HTERT RPE-1 (cell line): ENCODE results near the gene RABGAP1L.

Experiments
- in situ Hi-C: fragments of 300-500 bp; cut with MboI; formaldehyde crosslinking; loops from 4 replicates; pipeline ENCODE4 v1.14.3; 2020; ENCODE audit warnings: low sequenced_read_pairs

The RABGAP1L gene

DNA sequence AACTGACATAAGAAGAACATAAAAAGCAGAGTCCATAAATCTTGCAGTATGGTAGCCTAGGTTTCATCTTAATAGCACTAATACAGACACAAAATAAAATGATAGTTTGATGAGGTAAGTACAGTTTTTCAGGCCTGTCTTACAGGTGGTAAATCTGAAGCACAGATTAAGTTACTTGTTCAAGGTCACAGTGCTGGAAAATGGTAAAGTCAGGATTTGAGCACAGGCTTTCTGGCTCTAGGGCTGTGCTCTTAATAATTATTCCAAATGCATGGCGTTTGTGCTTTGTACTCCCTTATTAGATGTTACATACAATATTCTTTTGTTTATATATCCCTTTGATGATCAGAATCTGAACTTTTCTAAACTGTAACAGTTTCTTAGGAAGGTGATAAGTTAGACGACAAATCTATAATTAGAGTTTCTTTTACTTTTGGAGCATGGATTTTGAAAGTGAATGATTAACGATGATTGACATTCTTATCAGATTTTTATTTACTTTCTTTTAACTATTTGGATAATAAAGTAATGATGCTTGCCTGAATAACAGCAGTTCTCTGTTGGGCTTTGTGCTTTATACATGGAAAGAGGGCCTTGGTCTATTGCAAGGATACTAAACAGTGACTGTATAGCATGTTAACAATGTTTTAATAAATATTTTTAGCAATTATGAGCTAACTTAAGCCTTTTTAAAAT is 738.9 kb downstream of the RABGAP1L start:
- in situ Hi-C loops: no loop called here

DNA sequence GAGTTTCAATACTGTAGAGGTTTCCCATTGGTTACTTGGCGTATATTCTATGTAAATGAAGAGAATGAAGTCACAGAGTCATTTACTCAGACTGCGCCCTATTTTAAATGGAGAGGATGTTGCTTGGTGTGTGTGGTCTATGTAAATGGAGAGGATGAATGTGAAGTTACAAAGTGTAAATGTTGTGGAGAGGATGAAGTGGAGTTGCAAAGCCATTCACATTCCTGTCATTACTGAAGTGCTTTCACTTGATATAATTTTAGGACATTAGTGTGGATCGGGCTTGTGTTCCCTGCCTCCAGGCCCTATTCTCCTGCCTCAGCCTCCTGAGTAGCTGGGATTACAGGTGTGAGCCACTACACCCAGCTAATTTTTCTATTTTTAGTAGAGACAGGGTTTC is 741.0 kb downstream of the RABGAP1L start:
- in situ Hi-C loops: no loop called here

DNA sequence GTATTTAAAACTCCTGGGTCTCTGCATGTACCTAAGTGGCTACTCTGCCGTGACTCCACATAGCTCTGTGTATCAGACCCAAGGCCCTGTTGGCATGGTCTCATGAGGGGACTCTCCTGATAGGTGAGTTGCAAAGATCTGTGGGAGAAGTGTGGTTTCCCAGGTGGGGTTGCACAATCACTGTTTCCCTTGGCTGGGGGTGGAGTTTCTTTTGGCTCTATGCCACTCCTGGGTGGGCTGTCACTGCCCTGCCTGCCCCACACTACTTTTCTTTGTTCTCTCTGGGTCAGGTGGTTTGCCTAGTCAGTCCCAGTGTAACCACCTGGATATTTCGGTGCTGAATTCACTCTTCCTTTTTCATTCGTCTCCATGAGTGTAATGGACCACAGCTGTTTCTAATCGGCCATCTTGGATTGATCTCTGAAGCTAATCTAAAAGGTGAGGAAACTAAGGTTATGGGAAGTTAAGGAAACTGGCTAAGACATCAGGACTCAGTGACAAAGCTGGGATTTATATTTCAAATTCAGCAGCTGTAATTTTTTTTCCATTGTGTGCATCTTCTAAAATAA is 743.3 kb downstream of the RABGAP1L start:
- in situ Hi-C loops: no loop called here

DNA sequence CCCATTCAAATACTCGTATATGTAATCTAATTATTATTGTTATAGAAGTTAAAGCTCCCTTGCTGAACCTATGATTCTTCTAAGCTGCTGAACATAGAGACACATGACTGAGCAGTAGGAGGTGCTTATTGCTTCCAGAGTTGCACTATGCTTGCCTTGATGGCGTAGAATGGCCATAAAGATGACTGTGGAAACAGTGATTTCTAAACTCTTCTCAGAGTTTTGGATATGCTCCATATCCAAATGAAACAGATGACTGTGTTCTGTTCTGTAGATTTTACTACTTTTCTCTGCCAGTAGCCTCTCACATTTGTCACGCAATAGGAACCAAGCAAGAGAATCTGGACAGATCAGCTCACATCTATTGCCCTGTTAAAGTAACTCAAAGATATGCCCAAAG is 752.3 kb downstream of the RABGAP1L start:
- in situ Hi-C loops: no loop called here

DNA sequence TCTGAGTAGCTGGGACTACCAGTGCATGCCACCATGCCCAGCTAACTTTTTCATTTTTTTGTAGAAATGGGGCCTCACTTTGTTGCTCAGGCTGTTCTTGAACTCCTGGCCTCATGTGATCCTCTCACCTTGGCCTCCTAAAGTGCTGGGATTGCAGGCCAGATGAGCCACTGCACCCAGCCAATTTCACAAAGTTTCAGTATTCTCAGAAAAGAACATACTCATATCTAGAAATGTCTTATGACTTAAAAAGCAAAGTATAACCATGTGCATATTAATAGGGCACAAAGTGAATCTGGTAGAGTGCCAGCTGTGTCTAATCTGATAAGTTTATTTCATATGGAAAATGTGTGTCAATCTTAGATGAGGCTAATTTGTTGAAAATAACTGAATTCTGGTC is 752.9 kb downstream of the RABGAP1L start:
- in situ Hi-C loops: no loop called here

DNA sequence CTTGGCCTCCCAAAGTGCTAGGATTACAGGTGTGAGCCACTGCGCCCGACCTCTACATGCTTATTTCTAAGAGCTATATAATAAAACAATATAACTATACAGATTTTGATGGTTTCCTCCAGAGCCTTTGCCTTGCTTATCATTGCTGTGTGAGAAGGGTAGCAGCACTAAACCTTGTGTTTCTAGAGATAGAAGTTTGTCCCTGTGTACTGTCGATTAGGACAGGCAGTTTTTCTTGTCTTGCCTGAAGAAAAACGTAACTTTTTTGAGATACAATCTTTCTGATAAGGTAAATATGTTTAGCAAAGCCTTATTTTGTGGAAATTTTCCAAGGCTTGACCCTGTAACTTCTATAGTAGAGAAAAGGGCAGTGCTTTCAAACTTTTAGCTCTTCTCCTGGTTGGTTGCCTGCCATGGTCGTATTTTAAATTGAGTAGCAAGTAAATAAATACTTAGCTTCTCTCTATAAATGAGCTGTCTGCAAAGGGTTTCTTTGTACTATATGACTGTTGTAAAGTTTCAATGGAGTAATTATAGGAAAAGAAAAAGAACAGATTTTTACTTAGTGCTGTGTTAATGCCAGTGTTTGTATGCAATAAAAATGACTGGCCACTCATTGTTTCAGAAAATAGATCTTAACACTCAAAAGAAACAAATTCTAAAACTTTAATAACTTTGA is 754.0 kb downstream of the RABGAP1L start:
- in situ Hi-C loops: no loop called here

DNA sequence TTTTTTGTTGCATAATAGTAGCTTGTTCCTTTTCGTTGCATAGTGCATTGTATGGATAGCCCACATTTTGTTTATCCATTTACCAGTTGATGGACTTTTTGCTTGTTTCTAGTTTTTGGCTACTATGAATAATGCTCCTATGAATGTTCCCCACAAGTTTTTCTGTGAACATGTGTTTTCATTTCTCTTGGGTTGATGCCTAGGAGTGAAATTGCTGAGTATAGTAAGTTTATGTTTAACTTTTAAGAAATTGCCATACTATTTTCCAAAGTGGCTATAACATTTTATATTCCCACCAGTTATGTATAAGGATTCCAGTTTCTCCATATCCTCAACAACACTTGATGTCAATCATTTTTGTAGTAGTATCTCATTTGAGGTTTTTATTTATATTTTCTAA is 755.7 kb downstream of the RABGAP1L start:
- in situ Hi-C loops: no loop called here

DNA sequence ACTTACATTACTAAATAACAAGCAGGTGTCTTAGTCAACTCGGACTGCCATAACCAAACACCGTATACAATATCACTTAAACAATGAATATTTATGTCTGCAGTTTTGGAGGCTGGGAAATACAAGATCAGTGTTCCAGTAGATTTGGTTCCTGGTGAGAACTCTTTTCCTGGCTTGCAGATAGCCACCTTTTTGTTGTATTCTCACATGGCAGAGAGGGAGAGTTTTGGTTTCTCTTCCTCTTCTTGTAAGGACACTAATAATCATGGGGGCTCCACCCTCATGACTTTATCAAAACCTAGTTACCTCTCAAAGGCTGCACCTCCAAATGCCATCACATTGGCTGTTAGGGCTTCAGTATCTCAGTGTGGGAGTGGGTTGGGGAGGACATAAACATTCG is 757.5 kb downstream of the RABGAP1L start:
- in situ Hi-C loops: no loop called here

DNA sequence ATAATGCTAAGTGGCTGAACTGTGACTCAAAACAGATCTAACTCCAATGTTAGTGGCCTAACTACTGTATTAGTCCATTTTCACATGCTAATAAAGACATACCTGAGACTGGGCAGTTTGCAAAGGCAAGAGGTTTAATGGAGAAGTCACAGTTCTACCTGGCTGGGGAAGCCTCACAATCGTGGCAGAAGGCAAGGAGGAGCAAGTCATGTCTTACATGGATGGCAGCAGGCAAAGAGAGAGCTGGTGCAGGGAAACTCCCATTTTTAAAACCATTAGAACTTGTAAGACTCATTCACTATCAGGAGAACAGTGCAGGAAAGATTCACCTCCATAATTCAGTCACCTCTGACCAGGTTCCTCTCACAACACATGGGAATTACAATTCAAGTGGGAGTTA is 760.8 kb downstream of the RABGAP1L start:
- in situ Hi-C loops: no loop called here

DNA sequence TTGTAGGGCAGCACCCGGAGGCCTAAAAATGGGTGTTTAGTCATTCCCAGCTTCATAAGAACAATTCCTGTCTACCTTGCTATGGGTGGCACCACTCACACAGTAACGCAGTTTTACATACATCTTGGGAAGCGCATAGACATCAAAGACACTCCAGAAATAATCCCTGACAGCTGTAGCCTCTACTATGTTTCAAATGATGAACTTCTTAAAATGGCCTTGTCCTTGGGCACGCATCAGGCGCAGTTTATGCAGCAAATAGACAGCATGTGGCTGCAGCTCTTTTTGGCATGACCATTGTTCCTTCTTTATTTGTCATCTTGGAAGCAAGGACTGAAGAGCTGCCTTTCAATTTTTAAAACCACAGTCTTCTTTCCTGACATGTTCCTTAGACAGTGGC is 762.8 kb downstream of the RABGAP1L start:
- in situ Hi-C loops: no loop called here

DNA sequence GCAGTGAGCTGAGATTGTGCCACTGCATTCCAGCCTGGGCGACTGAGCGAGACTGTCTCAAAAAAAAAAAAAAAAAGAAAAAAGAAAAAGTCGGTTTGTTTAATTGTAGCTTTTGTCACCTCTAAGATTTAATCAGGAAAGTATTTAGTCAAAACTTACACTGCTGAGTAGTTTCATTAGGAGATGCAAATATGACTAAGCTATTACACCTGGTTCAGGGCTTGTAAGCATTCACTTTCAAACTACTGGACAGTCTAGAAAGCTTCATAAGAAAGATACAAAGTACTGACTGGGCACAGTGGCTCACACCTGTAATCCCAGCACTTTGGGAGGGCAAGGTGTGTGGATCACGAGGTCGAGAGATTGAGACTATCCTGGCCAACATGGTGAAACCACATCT is 764.5 kb downstream of the RABGAP1L start:
- in situ Hi-C loops: no loop called here

DNA sequence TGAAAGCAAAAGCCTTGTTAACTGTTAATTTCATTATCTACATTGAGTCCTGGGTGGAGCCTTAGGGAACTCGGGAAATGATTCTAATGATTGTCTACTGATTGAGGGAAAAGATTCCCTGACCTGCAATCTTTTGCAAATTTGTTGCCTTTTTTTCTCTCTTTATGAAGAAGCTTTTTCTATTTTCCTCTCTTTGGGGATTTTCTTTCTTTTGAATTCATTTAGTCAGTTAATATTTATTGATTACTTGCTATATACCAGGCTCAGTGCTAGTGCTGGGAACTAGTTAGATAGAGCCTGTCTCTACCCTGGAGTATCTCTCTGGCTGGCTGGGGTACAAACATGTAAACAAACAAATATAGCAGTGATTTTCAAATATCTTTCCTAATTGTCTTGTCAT is 769.2 kb downstream of the RABGAP1L start:
- in situ Hi-C loops: no loop called here

DNA sequence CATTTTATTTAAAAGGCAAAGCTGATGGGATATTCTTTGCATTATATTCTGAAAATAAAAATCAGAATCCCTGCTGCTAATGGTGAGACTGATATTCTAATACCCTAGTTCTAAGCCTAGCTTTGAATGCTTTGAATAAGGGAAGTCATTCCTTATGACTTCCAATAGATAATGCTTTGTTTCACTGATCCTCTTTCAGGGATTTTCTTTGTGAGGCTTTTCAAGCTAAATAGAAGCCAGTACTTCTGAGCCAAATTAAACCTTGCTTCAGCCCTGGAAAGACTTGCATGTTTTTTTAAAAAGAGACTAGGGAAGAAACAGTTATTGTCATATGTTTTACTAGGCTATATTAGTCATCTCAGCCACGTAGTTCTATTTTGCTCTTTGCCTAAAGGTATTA is 771.9 kb downstream of the RABGAP1L start:
- in situ Hi-C loops: no loop called here

DNA sequence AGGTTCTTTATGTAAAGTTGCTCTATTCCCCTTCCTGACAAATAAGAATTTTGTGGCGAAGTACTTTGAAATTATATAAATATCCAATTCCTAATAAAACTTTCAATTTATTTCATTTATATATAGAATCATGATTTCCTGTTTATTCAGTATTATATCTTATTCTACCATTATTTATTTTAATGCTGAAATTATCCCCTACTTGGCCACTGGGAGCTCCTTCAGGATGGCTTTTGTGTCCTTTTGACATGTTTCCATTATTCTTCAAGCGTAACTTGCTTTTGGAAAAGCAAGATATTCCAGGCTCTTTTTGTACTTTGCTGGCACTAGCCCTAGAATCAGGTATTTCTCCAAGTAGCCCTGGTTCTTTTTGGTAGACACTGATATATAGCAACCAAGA is 773.3 kb downstream of the RABGAP1L start:
- in situ Hi-C loops: no loop called here

DNA sequence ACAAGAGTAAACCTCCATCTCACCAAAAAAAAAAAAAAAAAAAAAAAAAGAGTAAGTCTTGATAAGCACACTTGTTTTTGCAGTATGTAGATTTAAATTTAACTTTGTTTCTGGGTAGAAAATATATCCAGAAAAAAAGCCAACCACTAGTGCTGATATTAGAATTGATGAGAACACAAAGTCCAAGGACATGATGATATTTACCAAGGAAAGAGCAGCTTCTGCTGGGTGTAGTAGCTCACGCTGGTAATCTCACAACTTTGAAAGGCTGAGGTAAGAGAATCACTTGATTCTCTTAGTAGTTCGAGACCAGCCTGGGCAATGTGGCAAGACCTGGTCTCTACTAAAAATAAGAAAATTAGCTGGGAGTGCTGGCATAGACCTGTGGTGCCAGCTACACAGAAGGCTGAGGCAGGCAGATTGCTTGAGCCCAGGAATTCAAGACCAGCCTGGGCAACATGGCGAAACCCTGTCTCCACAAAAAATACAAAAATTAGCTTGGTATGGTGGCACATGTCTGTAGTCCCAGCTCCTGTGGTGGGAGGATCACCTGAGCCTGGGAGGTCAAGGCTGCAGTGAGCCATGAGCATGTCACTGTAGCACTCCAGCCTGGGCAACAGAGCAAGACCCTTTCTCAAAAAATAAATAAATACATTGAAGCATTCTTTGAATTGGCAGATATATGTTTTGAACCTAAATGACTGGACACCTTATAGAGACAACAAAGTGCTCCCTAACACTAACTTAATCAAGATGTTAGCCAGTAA is 776.8 kb downstream of the RABGAP1L start:
- in situ Hi-C loops: no loop called here

DNA sequence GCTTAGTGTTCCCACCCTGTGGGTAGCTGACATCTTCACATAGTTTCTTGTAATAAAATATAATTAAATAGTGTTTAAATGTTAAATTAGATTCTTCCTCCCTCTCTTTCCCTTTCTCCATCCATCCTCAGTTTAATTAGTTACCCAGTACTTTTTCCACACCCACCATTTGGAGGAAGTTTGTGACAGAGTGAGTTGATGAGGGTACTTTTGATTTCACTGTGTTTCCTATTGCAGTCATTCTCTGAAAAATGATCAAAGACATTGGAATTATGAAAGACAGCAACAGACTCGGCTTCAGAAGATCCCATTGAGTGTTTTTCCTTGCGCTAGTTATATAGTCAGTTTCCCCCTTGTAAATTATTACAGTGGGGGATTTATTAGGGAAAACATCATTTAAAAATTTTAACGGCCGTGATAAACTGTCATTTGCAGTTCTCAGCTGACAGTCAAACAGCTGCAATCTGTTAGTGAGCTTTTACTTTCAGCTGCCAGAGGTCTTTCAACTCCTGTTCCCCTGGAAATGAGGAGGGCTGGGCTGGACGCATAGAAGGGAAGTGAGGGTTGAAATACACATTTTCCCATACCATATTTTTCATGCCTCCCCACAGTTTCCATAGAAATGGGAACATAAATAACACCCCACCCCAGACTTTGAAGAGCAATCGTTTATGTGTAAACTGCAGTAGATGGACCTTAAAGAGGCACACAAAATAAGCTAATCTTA is 779.1 kb downstream of the RABGAP1L start:
- in situ Hi-C loops: no loop called here

DNA sequence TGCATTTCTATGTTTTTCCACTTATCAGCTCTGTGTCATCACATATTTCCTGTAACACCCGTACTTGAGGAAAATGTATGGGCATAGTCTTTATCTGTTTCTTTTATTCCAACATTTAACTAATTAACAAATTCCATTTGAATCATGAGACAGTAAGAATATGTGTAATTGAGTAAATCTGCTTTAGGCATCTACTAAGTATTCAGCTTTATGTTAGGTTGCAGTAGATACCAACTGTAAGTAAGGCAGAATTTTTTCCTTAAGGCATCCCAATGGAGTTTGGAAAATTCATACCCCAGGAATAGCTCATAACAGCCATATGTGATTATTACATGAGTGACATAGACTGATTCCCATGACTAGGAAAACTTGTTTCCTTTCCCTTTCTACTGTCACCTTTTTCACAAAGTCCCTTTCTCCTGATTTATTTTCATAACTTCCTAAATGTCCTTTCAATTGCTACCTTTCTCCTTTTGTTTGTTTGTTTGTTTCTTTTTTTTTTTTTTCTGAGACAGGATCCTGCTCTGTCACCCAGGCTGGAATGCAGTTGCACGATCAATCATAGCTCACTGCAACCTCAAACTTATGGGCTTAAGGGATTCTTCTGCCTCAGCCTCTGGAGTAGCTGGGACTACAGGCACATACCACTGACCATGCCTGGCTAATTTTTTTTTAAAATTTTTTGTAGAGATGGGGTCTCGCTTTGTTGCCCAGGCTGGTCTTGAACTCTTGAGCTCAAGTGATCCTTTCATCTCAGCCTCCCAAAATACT is 780.6 kb downstream of the RABGAP1L start:
- in situ Hi-C loops: no loop called here

DNA sequence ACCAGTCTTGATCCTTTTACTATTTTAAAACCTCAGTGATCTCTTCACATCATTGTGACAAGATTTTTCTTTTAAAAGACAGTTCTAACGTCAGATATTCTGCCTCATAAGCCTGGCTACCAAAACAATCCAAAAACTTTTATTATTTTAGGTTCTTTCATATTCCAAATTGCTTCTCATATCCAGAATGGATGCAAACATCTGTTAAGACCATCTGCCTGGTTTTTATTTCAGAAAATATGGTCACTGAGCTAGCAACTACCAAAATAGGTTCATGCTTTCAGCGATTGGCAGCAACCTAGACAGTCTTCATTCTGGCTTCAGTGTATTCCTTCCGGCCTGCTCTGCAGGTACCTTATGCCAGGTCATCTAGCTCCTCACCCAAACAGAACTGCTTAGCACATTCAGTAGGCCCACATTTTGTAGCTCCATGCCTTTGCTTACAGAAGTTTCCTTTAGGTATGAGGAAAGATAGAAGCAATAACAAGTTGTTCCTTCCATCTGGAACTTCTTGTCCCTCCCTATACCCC is 781.4 kb downstream of the RABGAP1L start:
- in situ Hi-C loops: no loop called here

DNA sequence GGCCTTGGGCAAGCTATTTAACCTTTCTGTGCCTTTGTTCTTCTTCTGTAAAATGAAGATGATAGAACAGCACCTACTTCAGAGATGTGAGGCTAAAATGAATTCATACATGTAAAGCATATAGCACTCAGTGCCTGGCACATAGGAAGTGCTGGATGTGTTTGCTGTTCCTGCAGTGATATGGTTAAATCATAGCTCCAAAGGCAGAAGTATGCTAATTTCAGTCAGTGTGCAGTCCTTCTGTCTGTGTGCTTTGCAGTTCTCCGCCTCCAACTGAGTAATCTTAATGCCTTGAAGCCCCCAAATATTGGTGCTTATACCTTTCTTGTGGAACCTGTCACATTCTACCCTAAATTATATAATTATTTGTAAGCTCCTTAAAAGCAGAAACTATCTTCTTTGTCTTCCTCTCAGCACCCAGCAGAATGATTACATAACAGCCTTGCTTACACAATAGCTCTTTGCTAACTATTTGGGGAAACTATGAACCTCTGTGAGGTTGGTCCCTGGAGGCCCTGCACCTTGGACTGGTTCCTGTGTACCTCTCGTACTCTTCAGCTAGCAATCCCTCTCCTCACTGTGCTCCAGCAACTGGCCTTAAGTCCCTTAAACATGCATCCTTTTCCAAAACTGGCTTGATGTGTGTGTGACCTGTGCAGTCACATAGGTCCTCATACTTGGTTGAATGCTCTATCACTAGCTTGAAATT is 783.4 kb downstream of the RABGAP1L start:
- in situ Hi-C loops: no loop called here
